GM10266 (cell line): Measurements from ENCODE around the gene FRK.

Experiments
- DNase-seq: peaks from one replicate; pipeline ENCODE4 v3.0.0; 2012; ENCODE audit errors: extremely low spot score
- TF ChIP-seq, protein P1 (sequence below): IDR thresholded peaks from 2 replicates; pipeline ENCODE4 v1.5.1; 2012; ENCODE audit warnings: mild to moderate bottlenecking, low read depth; ENCODE audit not compliant: control insufficient read depth, insufficient read depth; ENCODE audit errors: missing control alignments

Gene FRK

DNA sequence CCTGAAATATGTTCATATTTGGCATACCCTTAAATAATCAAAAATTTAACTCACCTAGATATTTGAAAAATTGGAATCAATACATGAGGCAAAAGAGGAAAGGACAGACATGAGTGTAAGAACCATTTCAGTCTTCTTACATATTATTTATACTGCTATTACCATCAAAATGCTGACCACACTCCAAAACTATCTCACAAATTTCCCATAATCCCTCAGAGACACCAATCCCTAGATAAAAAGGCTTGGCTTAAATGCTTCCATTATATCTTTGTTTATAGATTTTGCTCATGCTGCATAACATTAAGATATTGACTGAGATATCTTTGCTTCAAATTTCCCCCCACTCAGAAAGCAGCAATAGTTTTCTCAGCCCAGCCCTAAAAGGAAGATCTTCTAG, 28.3 kb upstream of the FRK start:
- TF ChIP-seq, protein P1, sequence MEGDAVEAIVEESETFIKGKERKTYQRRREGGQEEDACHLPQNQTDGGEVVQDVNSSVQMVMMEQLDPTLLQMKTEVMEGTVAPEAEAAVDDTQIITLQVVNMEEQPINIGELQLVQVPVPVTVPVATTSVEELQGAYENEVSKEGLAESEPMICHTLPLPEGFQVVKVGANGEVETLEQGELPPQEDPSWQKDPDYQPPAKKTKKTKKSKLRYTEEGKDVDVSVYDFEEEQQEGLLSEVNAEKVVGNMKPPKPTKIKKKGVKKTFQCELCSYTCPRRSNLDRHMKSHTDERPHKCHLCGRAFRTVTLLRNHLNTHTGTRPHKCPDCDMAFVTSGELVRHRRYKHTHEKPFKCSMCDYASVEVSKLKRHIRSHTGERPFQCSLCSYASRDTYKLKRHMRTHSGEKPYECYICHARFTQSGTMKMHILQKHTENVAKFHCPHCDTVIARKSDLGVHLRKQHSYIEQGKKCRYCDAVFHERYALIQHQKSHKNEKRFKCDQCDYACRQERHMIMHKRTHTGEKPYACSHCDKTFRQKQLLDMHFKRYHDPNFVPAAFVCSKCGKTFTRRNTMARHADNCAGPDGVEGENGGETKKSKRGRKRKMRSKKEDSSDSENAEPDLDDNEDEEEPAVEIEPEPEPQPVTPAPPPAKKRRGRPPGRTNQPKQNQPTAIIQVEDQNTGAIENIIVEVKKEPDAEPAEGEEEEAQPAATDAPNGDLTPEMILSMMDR, result no peak
- no peak for DNase-seq

DNA sequence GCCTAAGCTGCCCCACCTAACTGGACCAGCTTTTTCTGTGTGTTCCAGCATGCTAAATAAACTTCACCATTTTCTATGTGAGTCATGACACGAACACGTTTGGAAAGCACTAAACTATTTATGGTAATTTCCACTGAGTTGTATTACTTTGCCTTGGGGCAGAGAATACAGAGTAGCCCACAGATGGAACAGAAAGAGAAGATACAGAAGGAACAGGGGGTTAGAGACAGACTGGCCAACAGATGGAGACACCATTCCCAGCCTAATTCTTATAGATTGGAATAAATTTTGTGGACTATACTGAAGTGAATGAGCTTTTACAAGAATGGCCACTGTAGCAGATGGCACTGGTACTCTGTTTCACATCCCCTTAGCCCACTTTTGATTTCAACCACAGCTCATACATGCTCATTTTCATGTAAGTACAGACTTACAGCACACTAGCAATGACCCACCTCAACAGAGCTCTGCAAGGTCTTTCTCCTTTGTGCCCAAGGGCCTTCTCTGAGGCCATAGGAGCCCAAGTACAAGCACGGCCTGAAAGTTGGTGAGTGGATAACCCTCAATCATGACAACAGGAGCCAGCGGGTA, 26.8 kb upstream of the FRK start:
- TF ChIP-seq, protein P1, result no peak
- peak; percentile 40 for DNase-seq

DNA sequence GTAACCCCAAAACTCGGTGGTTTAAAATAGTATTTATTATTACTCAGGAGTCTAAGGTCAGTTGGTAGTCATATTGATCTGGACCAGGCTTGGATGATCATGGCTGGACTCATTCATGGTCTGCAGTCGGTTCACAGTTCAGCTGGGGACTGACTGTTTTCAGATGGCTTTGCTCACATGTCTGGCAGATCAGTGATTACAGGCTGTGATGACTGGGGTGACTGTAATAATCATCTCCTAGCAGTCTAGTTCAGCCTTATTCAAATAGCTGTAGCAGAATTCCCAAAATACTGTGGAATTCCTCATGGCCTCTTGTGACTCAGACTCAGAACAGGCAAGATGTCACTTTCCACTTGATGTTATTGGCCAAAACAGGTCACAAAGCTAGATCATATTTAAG, 23.6 kb upstream of the FRK start:
- DNase-seq, result no peak
- TF ChIP-seq, protein P1, result no peak

DNA sequence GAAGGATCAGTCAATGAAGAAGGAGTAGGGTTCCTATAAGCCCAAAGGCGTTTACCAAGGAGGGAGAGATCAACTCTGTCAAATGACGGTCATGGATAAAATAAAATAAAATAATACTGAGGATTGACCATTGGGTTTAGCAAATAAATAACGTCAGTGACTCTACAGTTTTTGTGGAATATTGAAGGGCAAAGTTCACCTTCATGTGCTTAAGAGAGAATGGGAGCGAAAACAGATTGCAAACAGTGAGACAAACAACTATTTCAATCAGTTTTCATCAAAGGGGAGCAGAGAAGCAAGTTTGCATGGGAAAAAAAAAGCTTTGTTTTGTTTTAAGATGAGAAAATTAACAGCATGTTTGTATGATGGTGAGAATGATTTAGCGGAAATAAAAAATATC, 22.4 kb upstream of the FRK start:
- TF ChIP-seq, protein P1, result no peak
- no peak for DNase-seq

DNA sequence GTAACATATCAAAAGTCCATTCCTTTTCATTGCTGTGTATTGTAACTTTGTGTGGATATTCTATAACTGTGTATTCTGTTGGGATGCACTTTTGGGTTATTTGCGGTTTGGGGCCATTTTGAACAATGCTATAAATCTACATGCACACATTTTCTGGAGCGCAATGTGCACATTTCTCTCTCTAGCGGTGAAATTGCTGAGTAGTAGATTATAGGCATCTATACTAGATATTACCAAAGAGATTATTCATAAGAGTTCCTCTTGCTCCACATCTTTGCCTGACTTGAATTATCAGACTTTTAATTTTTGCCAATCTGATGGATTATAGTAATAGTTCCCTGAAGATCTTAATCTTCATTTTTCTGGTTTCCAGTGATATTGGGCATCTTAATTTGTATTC, 18.3 kb upstream of the FRK start:
- TF ChIP-seq, protein P1, result no peak

DNA sequence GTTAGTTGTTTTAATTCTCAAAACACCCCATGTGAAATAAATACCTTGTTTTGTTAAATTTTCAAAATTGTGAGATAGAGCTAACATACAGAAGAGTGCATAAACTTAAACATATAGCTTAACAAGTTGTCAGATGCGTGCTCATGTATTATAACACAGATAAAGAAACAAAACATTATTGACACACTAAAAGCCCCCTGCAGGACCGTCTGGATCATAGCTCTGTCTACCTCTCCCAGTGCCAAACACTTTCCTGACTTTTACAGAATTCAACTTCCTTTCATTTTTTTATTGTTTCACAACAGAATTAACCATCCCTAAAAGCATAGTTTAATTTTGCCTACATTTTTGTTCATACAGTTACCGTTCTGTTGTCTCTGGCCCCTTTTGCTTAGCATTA, 17.8 kb upstream of the FRK start:
- TF ChIP-seq, protein P1, result no peak
- DNase-seq, result no peak

More for the DNA sequence above, 18.3 kb upstream of the FRK start:
- DNase-seq, result no peak

DNA sequence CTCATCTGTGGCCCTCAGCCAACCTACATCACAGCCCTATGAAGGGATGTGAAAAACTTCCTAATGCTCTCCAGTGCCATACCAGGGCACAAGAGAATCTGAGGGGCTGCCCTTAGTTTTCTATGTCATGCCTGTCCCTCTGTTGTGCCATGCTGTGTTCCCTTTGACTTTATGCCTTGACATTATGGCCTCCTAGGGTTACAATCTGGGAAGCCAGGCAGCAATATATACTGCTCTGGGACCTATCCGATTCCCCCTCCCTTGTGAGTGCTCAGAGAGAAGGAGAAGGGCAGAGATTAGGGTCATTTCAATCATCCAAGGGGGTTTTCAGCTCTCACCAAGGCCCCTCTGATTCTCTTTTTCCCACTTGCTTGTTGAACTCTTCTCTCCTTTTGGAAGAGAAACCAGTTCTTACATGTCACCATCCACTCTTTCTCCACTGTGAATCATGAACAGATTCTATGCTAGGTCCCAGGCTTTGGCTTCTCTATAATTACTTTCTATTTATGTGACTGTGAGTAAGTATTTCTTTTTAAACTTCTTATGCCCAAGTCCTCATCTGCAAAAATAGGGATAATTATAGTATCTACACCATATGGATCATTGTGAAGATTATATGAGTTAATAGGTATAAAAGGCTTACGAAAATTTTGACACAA, 14.2 kb upstream of the FRK start:
- no peak for DNase-seq
- TF ChIP-seq, protein P1, result no peak
